HEK293 (cell line): ENCODE results near the gene HPS6.

Experiments used
- CTCF ChIP-seq: fragments of 450-650 bp; formaldehyde crosslinking; IDR thresholded peaks from 2 replicates; pipeline ENCODE4 v1.5.1; 2016; ENCODE audit warnings: missing biosample characterization, missing genetic modification characterization
- SALL2 ChIP-seq: fragments of 450-650 bp; formaldehyde crosslinking; IDR thresholded peaks from 2 replicates; pipeline ENCODE4 v1.5.0; 2017; ENCODE audit warnings: missing biosample characterization, mild to moderate bottlenecking, missing genetic modification characterization, borderline replicate concordance
- YY1 ChIP-seq: fragments of 450-650 bp; formaldehyde crosslinking; IDR thresholded peaks from 2 replicates; pipeline ENCODE4 v1.5.1; 2018; ENCODE audit warnings: missing biosample characterization, missing genetic modification characterization
- ZFP41 ChIP-seq: fragments of 450-650 bp; formaldehyde crosslinking; IDR thresholded peaks from 2 replicates; pipeline ENCODE4 v1.5.1; 2016; ENCODE audit warnings: missing biosample characterization, missing genetic modification characterization, borderline replicate concordance
- ZNF121 ChIP-seq: fragments of 450-650 bp; formaldehyde crosslinking; IDR thresholded peaks from 2 replicates; pipeline ENCODE4 v1.5.1; 2016; ENCODE audit warnings: missing biosample characterization, missing genetic modification characterization
- ZNF138 ChIP-seq: fragments of 450-650 bp; formaldehyde crosslinking; IDR thresholded peaks from 2 replicates; pipeline ENCODE4 v1.5.1; 2016; ENCODE audit warnings: missing biosample characterization, missing genetic modification characterization, borderline replicate concordance
- ZNF274 ChIP-seq, 2 experiments: fragments of 200-500 bp in 1 of 2; fragments of 450-650 bp in 1 of 2; sonication (Bioruptor generic) in 1 of 2; formaldehyde crosslinking in 1 of 2; IDR thresholded peaks; 2 replicates each; pipeline versions ENCODE4 v1.5.1 to v1.6.1; 2014 to 2016; ENCODE audit warnings: borderline replicate concordance in 1 of 2, inconsistent platforms in 1 of 2, low read length in 1 of 2, missing biosample characterization in 1 of 2, missing genetic modification characterization in 1 of 2
- ZNF561 ChIP-seq: fragments of 450-650 bp; IDR thresholded peaks from 2 replicates; pipeline ENCODE4 v1.5.1; 2018; ENCODE audit warnings: missing biosample characterization, missing genetic modification characterization, borderline replicate concordance
- ZNF660 ChIP-seq: fragments of 450-650 bp; IDR thresholded peaks from 2 replicates; pipeline ENCODE4 v1.5.1; 2018; ENCODE audit warnings: missing biosample characterization, mild to moderate bottlenecking, missing genetic modification characterization
- ZNF777 ChIP-seq: fragments of 450-650 bp; formaldehyde crosslinking; IDR thresholded peaks from 2 replicates; pipeline ENCODE4 v1.5.1; 2017; ENCODE audit warnings: missing biosample characterization, missing genetic modification characterization, borderline replicate concordance
- TF ChIP-seq, protein P1 (sequence below): fragments of 450-650 bp; formaldehyde crosslinking; IDR thresholded peaks from 2 replicates; pipeline ENCODE4 v1.5.1; 2017; ENCODE audit warnings: missing biosample characterization, missing genetic modification characterization

DNA sequence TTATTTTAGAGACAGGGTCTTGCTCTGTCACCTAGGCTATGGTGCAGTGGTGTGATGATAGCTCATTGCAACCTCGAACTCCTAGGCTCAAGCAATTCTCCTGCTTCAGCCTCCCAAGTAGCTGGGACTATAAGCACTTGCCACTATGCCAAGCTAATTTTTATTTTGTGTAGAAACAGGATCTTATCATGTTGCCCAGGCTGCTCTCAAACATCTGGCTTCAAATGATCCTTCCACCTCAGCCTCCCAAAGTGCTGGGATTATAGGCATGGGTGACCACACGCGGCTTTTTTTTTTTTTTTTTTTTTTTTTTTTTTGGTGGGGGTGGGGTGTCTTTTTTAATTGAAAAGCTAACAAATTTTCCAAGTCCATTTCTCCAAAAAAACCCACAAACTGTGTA is 18.4 kb downstream of the HPS6 start:
- TF ChIP-seq ZNF660 (tag by site-specific recombination) (no peak), SALL2 (tag by site-specific recombination) (no peak), ZFP41 (no peak), CTCF (tag by site-specific recombination) (no peak), ZNF121 (tag by site-specific recombination) (no peak), ZNF777 (tag by site-specific recombination) (no peak), ZNF138 (tag by site-specific recombination) (no peak), ZNF561 (tag by site-specific recombination) (no peak), ZNF274 (IDR thresholded peaks at IDR 0.05; ENCODE audit: low read length) (no peak), ZNF274 (tag by site-specific recombination; IDR thresholded peaks at IDR 0.05; ENCODE audit: borderline replicate concordance) (no peak), YY1 (tag by site-specific recombination) (no peak)
- TF ChIP-seq, protein P1, sequence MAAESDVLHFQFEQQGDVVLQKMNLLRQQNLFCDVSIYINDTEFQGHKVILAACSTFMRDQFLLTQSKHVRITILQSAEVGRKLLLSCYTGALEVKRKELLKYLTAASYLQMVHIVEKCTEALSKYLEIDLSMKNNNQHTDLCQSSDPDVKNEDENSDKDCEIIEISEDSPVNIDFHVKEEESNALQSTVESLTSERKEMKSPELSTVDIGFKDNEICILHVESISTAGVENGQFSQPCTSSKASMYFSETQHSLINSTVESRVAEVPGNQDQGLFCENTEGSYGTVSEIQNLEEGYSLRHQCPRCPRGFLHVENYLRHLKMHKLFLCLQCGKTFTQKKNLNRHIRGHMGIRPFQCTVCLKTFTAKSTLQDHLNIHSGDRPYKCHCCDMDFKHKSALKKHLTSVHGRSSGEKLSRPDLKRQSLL (tag by site-specific recombination), result no peak
